Measurements from ENCODE around the gene DUS1L. TPM values are rescaled to one million over a fixed set of nuclear protein-coding genes. Genes with fewer than 3 reads are reported as not detected.

The DUS1L gene
- total RNA-seq, 1 donor from 2014 or later = 72.4 TPM

GRCh38 chr17:82060001-82060380, 5.6 kb downstream of the DUS1L start:
- H3K4me3 ChIP-seq = no peak overlapping the region
- peaks cover 0 to 72% of the 10 kb centered on the region in 2 donors for H3K36me3 ChIP-seq
- no peak overlapping the region for H3K27ac ChIP-seq
- H3K27me3 ChIP-seq = no peaks in the 10 kb centered on the region
- TF ChIP-seq, protein P1, sequence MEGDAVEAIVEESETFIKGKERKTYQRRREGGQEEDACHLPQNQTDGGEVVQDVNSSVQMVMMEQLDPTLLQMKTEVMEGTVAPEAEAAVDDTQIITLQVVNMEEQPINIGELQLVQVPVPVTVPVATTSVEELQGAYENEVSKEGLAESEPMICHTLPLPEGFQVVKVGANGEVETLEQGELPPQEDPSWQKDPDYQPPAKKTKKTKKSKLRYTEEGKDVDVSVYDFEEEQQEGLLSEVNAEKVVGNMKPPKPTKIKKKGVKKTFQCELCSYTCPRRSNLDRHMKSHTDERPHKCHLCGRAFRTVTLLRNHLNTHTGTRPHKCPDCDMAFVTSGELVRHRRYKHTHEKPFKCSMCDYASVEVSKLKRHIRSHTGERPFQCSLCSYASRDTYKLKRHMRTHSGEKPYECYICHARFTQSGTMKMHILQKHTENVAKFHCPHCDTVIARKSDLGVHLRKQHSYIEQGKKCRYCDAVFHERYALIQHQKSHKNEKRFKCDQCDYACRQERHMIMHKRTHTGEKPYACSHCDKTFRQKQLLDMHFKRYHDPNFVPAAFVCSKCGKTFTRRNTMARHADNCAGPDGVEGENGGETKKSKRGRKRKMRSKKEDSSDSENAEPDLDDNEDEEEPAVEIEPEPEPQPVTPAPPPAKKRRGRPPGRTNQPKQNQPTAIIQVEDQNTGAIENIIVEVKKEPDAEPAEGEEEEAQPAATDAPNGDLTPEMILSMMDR (IDR thresholded peaks at IDR 0.05) = no peak
- no peak for TF ChIP-seq POLR2A (IDR thresholded peaks at IDR 0.05)
- no peak for TF ChIP-seq POLR2AphosphoS5 (IDR thresholded peaks at IDR 0.05; ENCODE audit: insufficient read depth in 1 of 2, low read depth in 1 of 2)
- intact Hi-C loops (cut with DNase I) = no loop called here
- DNase-seq (ENCODE audit: extremely low spot score in 2 of 2) = no peak
- peaks cover 17% of the 10 kb centered on the region for H3K4me1 ChIP-seq
- no peaks in the 10 kb centered on the region for H3K9me3 ChIP-seq

DNA sequence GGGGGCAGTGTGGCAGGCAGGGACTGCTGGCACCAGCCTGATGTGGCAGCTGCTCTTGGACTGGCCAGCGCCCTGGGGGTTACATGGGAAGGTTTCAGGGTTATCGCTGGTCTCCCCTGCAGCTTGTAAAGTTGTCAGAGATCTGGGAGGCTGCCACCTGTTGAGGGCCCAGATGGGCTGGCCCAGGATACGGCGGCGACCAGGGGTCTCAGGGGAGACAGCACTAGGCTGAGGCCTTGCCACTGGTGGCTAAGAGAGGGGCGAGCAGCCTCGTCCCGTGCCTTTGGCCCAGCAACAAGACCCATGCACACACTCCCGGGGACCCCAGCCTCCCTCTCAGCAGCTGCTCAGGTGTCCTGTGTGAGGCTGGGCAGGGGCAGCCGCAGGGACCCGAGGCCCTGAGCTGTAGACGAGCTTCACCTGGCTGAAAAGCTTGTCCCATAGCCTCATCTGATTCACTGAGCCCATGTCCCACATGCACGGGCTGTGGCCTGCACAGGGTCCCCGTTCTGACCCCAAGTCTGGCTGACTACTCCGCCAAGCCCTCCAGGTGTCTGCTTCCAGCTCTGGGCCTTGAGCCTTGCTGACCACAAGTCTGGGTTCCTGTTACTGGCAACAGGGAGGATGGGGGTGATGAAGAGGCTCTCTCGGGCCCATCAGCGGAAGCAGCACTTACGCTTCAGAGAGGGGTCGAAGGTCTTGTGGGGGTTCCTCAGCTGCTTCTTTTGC, 6.2 kb downstream of the DUS1L start:
- H3K27ac ChIP-seq = no peak overlapping the region
- peaks cover 11% of the 10 kb centered on the region for H3K4me1 ChIP-seq
- intact Hi-C loops (cut with DNase I) = no loop called here
- no peak for DNase-seq (ENCODE audit: extremely low spot score in 2 of 2)
- peaks cover 0 to 78% of the 10 kb centered on the region in 2 donors for H3K36me3 ChIP-seq
- H3K27me3 ChIP-seq = no peaks in the 10 kb centered on the region
- no peaks in the 10 kb centered on the region for H3K9me3 ChIP-seq
- TF ChIP-seq POLR2A (IDR thresholded peaks at IDR 0.05) (no peak), POLR2AphosphoS5 (IDR thresholded peaks at IDR 0.05; ENCODE audit: insufficient read depth in 1 of 2, low read depth in 1 of 2) (no peak)
- TF ChIP-seq, protein P1 (IDR thresholded peaks at IDR 0.05) = no peak
- no peak overlapping the region for H3K4me3 ChIP-seq

DNA sequence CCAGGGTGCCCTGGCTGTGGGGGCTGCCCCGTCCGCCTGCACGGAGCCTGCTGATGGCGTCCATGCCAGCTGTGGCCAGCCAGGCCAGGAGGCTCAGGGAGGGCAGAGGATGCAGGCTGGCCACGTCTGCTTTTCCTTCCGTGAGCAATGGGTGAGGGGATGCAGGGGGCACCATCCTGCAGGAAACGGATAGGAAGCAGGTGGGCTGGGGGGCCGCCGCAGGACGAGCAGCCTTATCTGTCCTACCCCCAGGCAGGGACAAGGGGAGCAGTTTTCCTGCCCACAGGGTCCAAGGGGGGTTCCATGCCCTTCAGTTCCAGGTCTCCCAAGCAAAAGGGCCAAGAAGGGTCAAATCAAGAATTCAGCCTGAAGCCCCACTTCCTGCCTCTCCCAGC, 6.8 kb downstream of the DUS1L start:
- TF ChIP-seq POLR2AphosphoS5 (IDR thresholded peaks at IDR 0.05; ENCODE audit: insufficient read depth in 1 of 2, low read depth in 1 of 2) = no peak
- no peak for TF ChIP-seq POLR2A (IDR thresholded peaks at IDR 0.05)
- TF ChIP-seq, protein P1 (IDR thresholded peaks at IDR 0.05) = no peak
- H3K27ac ChIP-seq = no peak overlapping the region
- intact Hi-C loops (cut with DNase I) = no loop called here
- no peak for DNase-seq (ENCODE audit: extremely low spot score in 2 of 2)
- H3K4me3 ChIP-seq = no peak overlapping the region
- H3K4me1 ChIP-seq = peaks cover 8% of the 10 kb centered on the region
- no peaks in the 10 kb centered on the region for H3K27me3 ChIP-seq
- no peaks in the 10 kb centered on the region for H3K9me3 ChIP-seq
- peaks cover 0 to 83% of the 10 kb centered on the region in 2 donors for H3K36me3 ChIP-seq

- DNase-seq (ENCODE audit: extremely low spot score in 2 of 2) = no peak
- no peak overlapping the region for H3K27ac ChIP-seq
- TF ChIP-seq, protein P1 (IDR thresholded peaks at IDR 0.05) = no peak
- TF ChIP-seq POLR2AphosphoS5 (IDR thresholded peaks at IDR 0.05; ENCODE audit: insufficient read depth in 1 of 2, low read depth in 1 of 2) (no peak), POLR2A (IDR thresholded peaks at IDR 0.05) (no peak)
- H3K36me3 ChIP-seq = peaks cover 0 to 83% of the 10 kb centered on the region in 2 donors
- no peaks in the 10 kb centered on the region for H3K27me3 ChIP-seq
- intact Hi-C loops (cut with DNase I) = no loop called here
- H3K9me3 ChIP-seq = no peaks in the 10 kb centered on the region
- peaks cover 8% of the 10 kb centered on the region for H3K4me1 ChIP-seq
- H3K4me3 ChIP-seq = no peak overlapping the region
Observed at GRCh38 chr17:82058230-82058854, 7.3 kb downstream of the DUS1L start.
